HS-5 (cell line): ENCODE measurements around the gene ZNF773.
"Not testable (repeated sequence)": the region's sequence is repeated elsewhere in the genome, so short reads cannot be mapped to it uniquely, and the experiment has no call there.

ENCODE experiments used
- DNase-seq: peaks from one replicate; pipeline ENCODE4 v3.0.0-alpha.2; 2012; ENCODE audit warnings: low read depth

Gene ZNF773

DNA sequence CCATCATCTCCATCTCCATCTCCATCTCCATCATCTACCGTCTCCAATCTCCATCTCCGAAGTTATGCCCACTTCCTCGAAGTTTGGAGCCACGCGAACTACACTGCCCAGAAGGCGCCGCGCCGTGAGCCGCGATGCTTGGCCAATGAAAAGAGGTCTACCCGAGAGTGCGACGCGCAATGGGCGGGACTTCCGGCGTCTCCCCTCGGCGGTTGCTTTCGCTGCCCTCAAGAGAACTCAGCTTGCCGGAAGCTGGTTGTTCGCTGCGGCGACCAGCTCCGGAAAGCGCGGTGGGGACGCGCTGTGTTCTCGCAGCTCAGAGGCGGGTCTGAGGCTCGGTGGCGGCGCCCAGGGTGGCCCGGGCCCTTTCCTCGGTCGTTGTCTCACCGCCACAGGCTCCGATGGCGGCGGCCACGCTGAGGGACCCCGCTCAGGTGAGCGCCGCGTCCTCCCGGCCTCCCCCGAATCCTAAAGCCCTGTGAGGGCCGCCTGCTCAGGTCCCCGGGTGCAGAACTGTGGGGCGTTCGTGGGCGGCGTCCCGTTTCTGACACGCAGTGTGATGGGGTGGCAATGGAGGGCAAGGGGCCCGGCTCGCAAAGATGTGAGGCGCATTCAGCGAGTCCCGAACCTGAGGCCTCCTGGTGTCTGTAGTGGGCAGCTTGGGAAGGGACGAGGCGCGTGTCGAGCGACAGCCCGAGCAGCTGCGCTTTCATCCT, at the start of gene ZNF773:
Gene ZNF773, plus strand, starts transcription at position 259 of the 716 bp plus-strand sequence. Its CDS starts 143 bp downstream, at position 402.
- peak; percentile 76 for DNase-seq

DNA sequence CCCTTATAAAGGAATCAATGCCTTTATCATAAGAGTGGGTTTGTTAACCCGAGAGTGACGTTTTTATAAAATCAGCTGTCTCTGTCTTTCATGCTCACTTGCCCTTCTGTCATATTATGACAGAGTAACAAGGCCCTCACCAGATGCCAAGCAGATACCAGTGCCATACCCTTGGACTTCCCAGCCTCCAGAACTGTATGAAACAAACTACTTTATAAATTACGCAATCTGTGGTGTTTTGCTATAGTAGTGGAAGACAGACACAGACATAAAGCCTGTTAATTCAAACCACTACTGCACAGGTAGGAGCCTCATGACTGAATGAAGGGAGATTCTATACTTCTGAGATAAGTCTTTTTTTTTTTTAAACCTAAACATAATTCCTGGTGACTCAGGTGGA, 47.4 kb upstream of the ZNF773 start:
- DNase-seq, result no peak

DNA sequence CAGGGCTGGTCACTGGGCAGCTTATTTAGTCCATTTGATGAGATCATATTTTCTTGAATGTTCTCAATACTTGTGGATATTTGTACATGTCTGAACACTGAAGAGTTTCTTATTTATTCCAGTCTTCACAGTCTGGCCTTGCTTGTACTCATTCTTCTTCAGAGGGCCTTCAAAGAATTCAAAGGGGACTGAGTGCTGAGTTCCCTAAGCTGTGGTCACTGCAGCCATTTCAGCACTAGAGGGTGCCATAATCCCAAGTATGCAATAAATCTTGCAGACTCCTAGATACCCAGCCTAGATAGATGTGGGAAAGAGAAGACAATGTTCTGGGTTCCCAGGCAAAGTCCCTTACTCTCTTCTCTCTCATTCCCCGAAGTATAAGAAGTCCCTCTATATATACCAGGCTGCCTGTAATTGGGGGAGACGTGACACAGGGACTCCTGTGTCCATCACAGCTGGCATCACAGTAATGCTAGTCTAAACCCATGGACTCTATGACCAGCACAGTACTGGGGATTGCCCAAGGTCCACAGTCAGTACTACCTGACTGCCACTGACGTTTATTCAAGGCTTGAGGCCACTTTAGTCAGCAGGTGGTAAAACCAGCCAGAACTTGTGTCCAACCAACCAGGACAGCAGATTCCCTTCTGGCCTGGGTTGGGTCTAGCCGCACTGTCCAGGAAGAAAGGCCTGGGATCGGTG, 33.9 kb upstream of the ZNF773 start:
- no peak for DNase-seq

DNA sequence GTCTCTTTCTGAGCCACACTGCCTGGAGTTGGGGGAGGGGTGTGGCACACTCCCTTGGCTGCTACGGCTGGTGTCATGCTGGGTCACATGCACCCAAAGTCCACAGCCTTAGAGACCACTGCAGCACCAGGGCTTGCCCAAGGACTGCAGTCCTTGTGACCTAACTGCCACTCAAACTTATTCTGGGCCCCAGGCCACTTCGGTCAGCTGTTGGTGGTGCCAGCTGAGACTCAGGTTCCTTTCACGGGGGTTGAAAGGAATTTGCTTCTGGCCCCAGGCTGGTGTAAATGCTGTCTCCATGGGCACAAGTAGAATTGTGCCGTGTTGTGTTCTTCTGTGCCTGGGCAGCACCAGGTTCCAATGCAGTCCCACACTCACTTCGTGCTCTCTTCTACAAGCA, 33.2 kb upstream of the ZNF773 start:
- DNase-seq, result no peak

DNA sequence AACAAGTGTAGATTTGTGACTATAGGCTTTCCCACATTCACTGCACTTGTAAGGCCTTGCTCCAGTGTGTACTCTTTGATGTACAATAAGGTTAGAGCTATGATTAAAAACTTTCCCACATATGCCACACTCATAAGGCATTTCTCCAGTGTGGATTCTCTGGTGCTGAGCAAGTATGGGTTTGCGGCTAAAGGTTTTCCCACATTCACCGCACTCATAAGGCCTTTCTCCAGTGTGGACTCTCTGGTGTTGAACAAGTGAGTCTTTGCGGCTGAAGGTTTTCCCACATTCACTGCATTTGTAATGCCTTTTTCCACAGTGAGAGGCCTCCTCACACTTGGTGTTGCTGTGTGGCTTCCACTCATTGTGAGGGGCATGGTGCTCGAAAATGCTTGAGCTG, 26.1 kb upstream of the ZNF773 start:
- DNase-seq, result no peak

DNA sequence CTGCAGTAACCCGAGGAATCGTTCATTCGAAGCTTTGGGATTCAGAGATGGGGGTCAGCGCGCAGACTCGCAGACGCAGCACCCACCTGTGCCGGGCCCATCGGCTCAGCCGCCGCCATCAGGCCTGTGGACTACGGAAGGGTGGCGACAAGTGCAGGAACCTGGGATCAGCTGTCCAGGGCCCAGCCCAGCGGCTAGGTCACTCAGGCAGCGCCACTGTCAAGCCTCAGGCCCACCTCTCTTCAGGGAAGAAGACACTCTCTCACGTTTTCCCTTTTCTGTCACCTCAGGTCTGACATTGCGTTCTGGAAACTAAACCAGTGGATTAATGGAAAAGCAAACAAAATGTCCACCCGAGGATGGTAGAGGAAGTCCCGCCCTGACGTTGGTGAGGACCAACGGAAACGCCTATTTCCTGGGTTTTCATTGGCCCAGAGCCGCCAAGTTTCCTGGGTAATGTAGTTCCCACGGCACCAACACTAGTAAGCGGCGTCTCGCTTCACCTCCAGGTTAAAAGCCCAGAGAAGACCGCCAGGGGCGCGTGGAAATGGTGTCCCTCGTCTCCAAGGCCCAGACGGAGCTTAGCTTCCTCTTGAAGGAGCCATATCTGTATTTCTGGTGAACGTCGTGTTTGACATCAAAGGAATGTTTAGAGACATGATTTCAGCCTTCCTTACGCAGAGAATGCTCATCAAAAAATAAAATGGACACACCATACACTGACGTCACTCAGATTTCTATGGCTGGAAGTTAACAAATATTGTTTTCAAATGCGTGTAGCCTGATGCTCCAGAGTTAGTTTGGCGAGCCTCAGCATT, 22.3 kb upstream of the ZNF773 start, which contains the start of gene ZNF772:
Gene ZNF772, minus strand, starts transcription at position 376 of the 818 bp plus-strand sequence. Its CDS starts 257 bp downstream, at position 119.
- peak; percentile 43 for DNase-seq

DNA sequence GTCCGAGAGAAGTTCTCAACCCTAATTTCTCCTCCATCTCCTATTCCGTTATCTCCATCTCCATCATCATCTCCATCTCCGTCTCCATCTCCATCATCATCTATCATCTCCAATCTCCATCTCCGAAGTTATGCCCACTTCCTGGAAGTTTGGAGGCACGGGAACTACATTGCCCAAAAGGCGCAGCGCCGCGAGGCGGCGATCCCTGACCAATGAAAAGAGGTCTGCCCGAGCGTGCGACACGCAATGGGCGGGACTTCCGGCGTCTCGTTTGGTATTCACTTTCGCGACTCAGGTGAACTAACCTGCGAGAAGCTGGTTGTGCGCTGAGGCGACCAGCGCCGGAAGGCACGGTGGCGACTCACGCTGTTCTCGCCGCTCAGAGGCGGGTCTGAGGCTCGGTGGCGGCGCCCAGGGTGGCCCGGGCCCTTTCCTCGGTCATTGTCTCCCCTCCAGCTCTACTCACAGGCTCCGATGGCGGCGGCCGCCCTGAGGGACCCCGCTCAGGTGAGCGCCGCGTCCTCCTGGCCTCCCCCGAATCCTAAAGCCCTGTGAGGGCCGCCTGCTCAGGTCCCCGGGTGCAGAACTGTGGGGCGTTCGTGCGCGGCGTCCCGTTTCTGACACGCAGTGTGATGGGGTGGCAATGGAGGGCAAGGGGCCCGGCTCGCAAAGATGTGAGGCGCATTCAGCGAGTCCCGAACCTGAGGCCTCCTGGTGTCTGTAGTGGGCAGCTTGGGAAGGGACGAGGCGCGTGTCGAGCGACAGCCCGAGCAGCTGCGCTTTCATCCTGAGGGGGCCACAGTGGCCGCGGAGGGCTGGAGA, 12.1 kb upstream of the ZNF773 start, which contains the start of gene ZNF419:
Gene ZNF419, plus strand, starts transcription at position 274 of the 822 bp plus-strand sequence. Its CDS starts 201 bp downstream, at position 475.
- peak; percentile 54 for DNase-seq

DNA sequence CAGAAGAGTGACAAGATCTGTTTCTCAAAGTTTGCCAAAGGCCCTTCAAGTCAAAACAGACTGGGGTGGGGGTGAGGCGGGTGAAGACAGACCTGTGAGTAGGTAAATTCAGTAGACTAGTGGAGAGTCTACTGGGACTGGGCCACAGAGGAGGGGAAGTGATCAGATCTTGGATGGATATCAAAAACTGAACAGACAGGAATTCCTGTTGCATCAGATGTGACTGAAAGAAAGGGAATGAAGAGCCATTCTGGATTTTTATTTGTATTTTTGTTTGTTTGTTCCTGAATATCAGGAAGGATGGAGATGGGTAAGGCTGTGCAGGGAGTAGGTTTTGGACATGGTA, 11.5 kb upstream of the ZNF773 start:
- DNase-seq, result not testable (repeated sequence)

DNA sequence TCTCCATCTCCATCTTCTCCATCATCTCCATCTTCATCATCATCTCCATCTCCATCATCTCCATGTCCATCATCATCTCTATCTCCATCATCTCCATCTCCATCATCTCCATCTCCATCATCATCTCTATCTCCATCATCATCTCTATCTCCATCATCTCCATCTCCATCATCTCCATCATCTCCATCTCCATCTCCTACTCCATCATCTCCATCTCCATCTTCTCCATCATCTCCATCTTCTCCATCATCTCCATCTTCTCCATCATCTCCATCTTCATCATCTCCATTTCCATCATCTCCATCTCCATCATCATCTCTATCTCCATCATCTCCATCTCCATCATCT, 432 bp upstream of the ZNF773 start:
- not testable (repeated sequence) for DNase-seq

DNA sequence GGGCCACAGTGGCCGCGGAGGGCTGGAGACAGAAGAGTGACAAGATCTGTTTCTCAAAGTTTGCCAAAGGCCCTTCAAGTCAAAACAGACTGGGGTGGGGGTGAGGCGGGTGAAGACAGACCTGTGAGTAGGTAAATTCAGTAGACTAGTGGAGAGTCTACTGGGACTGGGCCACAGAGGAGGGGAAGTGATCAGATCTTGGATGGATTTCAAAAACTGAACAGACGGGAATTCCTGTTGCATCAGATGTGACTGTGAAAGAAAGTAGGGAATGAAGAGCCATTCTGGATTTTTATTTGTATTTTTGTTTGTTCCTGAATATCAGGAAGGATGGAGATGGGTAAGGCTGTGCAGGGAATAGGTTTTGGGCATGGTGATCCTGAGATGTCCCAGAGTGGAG, 662 bp downstream of the ZNF773 start:
- not testable (repeated sequence) for DNase-seq

DNA sequence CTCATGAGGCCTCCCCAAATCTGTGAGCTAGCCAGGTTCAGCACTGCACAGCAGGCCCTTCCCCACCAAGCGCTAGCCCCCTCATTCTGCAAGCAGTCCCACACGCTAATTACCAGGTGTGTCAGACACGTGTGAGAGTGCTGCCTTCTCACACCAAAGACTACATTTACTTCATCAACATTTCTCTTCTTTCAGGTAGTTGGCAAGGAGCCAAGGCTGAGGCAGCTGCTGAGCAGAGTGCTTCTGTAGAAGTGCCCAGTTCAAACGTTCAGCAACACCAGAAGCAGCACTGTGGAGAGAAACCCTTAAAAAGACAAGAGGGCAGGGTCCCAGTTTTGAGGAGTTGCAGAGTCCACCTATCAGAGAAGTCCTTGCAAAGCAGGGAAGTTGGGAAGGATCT, 6.4 kb downstream of the ZNF773 start:
- no peak for DNase-seq

DNA sequence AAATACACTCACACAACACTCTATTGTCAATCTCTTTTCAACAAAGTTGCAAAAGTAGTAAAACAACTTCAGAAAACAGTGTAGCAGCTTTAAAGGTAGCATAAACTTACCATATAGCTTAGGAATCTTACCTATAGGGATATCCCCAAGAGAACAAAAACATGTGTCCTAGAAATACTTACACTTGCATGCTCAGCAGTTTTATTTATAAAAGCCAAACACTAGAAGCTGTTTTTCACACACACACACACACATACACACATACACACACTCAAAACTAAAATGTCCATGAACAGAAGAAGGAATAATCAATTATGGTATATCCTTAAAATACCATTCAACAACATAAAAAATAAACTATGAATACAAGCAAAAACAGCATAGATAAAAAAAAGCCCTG, 11.7 kb downstream of the ZNF773 start:
- DNase-seq, result no peak

DNA sequence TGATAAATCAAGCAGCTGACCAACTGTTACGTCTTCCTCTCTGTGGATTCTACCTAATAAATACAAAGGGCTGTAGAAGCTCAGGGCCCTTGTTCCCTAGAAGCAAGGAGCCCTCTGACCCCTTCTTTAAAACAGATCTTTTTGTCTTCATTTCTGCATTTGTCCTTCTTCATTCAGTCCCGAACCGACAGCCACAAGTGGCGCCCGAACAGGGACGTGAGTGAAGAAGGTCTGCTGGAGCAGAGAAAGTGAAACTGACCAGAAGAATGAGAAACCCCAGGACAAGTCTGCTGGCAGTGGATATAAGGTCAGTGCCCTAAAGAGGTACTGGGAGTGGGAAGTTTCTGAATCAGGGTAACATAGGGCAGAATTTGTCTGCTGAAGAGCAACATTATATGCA, 13.1 kb downstream of the ZNF773 start:
- no peak for DNase-seq

DNA sequence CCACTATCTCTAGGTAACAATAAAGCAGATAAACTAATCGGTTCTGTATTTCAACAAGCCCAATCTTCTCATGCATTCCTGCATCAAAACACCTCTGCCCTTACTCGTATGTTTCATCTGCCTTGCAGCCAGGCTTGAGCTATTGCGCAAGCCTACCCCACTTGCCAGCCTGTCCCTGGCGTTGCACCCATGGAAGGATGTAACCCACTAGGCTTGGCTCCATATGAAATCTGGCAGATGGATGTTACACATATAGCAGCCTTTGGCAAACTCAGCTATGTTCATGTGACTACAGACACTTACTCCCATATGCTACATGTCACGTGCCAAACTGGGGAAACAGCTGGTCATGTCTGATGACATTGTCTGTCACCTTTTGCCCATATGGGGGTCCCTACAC, 15.5 kb downstream of the ZNF773 start:
- DNase-seq, result no peak

DNA sequence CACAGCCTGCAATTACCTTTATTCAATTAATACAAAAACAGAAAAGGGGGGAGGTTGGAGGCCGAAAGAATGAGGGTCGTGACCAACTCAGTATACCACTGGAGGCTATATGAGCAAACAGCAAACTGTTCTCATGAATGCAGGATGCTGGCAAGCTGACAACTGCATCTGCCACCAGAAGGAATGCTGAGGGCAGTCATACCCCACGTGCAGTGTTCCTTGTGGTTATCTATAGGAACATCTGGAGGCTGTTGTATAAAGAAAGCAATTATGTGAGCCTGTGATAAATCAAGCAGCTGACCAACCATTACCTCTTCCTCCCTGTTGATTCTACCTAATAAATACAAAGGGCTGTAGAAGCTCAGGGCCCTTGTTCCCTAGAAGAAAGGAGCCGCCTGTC, 18.3 kb downstream of the ZNF773 start:
- DNase-seq, result not testable (repeated sequence)

DNA sequence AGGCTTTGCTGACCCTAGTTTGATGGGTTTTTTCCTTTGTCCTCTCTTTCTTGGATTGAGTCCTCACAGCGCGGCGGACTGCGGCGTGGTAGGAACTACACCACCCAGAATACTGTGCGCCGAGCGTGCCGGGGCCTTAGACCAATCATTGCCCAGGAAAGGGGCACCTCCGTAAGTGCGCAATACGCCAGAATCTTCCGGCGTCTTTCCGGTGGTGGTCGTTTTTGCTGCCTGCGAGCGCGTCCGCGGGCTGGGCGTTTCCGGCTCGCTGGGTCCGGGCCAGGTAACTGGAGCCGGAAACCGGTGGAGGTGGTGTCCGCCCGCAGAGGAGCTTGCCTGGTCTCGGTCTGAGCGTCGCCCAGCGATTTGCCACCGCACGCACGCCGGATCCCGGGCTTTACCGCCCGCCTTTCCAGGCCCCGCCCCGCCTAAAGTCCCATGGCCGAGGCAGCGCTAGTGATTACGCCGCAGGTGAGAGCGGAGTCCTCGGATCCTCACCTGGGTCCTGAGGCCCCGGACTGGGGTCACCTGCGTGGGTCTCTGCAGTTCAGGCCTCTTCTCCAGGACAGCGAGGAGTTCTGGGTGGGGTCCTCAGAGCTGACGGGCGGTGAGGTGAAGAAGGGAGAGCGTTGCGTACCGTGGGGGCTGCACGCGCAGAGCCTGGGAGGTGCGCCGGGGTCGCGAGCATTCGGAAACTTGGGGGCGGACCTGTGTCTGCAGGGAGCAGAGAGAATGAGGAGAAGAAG, 27.6 kb downstream of the ZNF773 start, which contains the start of gene ZNF549:
Gene ZNF549, plus strand, starts transcription at position 221 of the 746 bp plus-strand sequence. Its CDS starts 218 bp downstream, at position 439.
- peak; percentile 54 for DNase-seq

DNA sequence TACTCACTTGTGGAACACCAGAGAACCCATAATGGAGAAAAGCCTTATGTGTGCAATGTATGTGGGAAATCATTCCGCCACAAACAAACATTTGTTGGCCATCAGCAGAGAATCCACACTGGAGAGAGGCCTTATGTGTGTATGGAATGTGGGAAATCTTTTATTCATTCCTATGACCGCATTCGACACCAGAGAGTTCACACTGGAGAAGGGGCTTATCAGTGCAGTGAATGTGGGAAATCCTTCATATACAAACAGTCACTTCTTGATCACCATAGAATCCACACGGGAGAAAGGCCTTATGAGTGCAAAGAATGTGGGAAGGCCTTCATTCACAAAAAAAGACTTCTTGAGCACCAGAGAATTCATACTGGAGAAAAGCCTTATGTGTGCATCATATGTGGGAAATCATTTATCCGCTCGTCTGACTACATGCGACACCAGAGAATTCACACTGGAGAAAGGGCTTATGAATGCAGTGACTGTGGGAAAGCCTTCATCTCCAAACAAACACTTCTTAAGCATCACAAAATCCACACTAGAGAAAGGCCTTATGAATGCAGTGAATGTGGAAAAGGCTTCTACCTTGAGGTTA, 38.3 kb downstream of the ZNF773 start:
- DNase-seq, result no peak

DNA sequence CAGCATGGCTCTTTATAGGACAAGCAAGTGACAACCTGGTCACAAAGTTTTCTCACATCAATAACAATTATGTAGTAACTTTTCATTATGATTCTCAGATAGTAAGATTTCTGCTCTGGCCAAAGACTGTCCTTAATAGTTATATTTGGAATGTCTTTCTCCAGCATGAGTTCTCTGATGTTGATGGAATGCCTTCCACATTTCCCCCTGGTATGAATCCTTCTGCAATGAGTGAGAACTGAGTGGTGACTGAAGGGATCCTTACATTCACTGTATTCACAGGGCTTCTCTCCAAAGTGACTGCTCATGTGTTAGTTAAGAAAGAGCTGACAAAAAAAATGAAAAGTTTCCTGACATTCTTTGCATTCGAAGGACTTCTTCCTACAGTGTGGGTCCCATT, 46.8 kb downstream of the ZNF773 start:
- no peak for DNase-seq

DNA sequence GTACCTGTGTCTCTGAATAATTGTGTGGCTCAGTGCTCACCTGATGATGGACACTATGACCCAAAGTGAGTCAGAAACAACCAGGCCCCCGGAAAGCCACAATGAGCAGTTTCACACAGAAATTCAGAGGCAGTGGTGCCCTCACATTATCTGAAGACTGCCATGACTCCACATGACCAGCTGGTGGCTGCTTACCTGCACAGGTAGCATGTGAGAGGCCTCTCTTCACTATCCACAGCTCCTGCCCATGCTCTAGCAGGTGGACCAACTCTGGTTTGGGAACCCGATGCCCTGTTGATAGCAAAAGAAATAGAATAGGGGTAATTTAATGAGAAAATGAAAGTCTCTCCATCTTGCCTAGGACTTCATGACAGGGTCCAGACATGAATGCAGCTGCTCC, 52.7 kb downstream of the ZNF773 start:
- no peak for DNase-seq

DNA sequence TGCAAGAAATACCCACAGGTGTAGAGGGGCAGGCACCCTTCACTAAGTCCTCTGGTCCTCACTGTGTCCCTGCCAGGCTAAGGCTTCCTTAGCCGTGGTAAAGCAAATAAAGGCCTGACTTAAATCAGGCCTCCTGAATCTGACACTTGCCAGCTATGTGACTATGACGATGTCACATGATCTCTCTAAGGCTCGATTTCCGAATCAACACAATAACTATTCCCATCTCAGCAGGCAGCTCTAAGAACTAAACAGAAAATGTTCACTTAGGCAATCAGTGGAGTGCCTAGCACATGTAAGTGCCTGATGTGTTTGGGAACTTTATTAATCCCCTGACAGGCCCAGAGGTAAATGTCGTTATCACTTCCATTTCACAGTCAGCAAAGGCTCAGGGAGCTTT, 57.9 kb downstream of the ZNF773 start:
- DNase-seq, result no peak
